Upper lobe of left lung (tissue), 4 donors: ENCODE measurements around the gene ABCG2.

Source experiments
- EP300 ChIP-seq, 4 donors: sonication (generic); formaldehyde crosslinking; IDR thresholded peaks; one replicate each; pipeline ENCODE4 v1.5.1; 2017; ENCODE audit warnings: antibody characterized with exemption in 4 of 4, control low read depth in 2 of 4
- TF ChIP-seq, protein P1 (sequence below), 6 experiments: fragments of 450-650 bp in 4 of 6; fragments of 200-600 bp in 2 of 6; sonication (generic) in 2 of 6; IDR thresholded peaks; one replicate each; pipeline ENCODE4 v1.5.1; 2016 to 2019; ENCODE audit warnings: antibody characterized with exemption in 6 of 6

DNA sequence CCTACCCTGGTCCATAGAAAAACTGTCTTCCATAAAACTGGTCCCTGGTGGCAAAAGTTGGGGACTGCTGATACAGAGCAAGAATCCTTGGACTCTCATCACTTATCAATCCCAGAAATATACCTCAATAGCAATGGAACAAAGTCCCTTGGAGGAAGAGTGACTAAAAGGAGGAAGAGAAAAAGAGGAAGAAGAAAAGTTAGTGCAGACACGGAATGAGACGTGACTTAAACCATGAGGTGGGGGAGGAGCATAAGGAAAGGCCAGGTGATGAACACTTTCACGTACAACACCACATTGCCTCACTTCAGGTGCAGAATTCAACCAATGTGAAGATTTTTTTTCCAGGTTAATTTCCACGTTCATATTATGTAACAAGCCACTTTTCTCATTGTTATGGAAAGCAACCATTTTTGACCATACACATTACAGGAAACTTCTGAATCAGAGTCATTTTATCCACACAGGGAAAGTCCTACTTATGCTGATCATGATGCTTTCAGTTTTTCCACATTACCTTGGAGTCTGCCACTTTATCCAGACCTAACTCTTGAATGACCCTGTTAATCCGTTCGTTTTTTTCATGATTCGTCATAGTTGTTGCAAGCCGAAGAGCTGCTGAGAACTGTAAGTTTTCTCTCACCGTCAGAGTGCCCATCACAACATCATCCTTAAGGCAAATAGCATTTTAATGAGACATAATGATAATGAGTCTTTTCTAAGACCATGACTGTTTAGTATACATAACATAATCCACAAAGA, 27.7 kb downstream of the ABCG2 start:
- TF ChIP-seq, protein P1, sequence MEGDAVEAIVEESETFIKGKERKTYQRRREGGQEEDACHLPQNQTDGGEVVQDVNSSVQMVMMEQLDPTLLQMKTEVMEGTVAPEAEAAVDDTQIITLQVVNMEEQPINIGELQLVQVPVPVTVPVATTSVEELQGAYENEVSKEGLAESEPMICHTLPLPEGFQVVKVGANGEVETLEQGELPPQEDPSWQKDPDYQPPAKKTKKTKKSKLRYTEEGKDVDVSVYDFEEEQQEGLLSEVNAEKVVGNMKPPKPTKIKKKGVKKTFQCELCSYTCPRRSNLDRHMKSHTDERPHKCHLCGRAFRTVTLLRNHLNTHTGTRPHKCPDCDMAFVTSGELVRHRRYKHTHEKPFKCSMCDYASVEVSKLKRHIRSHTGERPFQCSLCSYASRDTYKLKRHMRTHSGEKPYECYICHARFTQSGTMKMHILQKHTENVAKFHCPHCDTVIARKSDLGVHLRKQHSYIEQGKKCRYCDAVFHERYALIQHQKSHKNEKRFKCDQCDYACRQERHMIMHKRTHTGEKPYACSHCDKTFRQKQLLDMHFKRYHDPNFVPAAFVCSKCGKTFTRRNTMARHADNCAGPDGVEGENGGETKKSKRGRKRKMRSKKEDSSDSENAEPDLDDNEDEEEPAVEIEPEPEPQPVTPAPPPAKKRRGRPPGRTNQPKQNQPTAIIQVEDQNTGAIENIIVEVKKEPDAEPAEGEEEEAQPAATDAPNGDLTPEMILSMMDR (IDR thresholded peaks at IDR 0.05): no peak
- no peak for TF ChIP-seq EP300 (IDR thresholded peaks at IDR 0.05)
